Esophagus muscularis mucosa (tissue), 4 donors: ENCODE data around the gene MRTFA. TPM values are rescaled to one million over a fixed set of nuclear protein-coding genes. Genes with fewer than 3 reads are reported as not detected.

ENCODE experiments used
- DNase-seq: peaks from one replicate; pipeline ENCODE4 v3.0.0-alpha.2; 2017; ENCODE audit errors: extremely low spot score
- H3K27ac ChIP-seq, 4 donors: fragments of 200-600 bp; sonication (generic); replicated peaks in 1 of 4; 1 replicate in 3 of 4; 2 replicates in 1 of 4; pipeline ENCODE4 v1.5.1; 2016 to 2019; ENCODE audit warnings: mild to moderate bottlenecking in 1 of 4
- H3K27me3 ChIP-seq, 4 donors: fragments of 200-600 bp; sonication (generic); one replicate each; pipeline versions ENCODE4 v1.5.1 to v1.6.0; 2016 to 2019
- H3K36me3 ChIP-seq, 4 donors: fragments of 200-600 bp; sonication (generic); one replicate each; pipeline ENCODE4 v1.5.1; 2016 to 2019
- H3K4me1 ChIP-seq, 4 donors: fragments of 200-600 bp; sonication (generic); one replicate each; pipeline ENCODE4 v1.5.1; 2016 to 2019
- H3K4me3 ChIP-seq, 4 donors: fragments of 200-600 bp; sonication (generic); 1 replicate in 2 of 4; 2 replicates in 2 of 4; pipeline ENCODE4 v1.5.1; 2016 to 2019; ENCODE audit warnings: mild to moderate bottlenecking in 4 of 4, moderate library complexity in 1 of 4
- H3K9me3 ChIP-seq, 4 donors: fragments of 200-600 bp; sonication (generic); 1 replicate in 3 of 4; 2 replicates in 1 of 4; pipeline ENCODE4 v1.5.1; 2016 to 2019
- EP300 ChIP-seq: sonication (generic); formaldehyde crosslinking; IDR thresholded peaks from one replicate; pipeline ENCODE4 v1.6.1; 2017; ENCODE audit warnings: antibody characterized with exemption
- POLR2A ChIP-seq: fragments of 450-650 bp; IDR thresholded peaks from one replicate; pipeline ENCODE4 v1.6.1; 2017; ENCODE audit warnings: antibody characterized with exemption, moderate library complexity, mild to moderate bottlenecking, low read depth
- POLR2AphosphoS5 ChIP-seq, 2 donors: sonication (generic); formaldehyde crosslinking; IDR thresholded peaks; one replicate each; pipeline ENCODE4 v1.6.1; 2017; ENCODE audit warnings: antibody characterized with exemption in 2 of 2
- WGBS: methylation state at CpG from one replicate; pipeline ENCODE4 v1.1.5; 2018; 5-methylcytosine and 5-hydroxymethylcytosine counted together
- intact Hi-C: fragments of 100-400 bp; cut with DNase I; formaldehyde crosslinking; loops from one replicate; pipeline ENCODE4 v1.15.1; 2023
- total RNA-seq, 4 donors: library from RNA; depleted of rRNA; stranded (reverse); fragments of >200 nt; gene quantifications; one replicate each; pipeline versions ENCODE4 v1.1.0 to v1.2.1, GENCODE V29; 2016
- TF ChIP-seq, protein P1 (sequence below), 3 experiments: fragments of 200-600 bp in 2 of 3; fragments of 450-650 bp in 1 of 3; sonication (generic) in 2 of 3; IDR thresholded peaks; one replicate each; pipeline ENCODE4 v1.5.1; 2017 to 2019; ENCODE audit warnings: antibody characterized with exemption in 3 of 3, mild to moderate bottlenecking in 2 of 3, moderate library complexity in 1 of 3

Gene MRTFA
- total RNA-seq, 4 donors from 2014 or later, result 55.6 to 88.7 (median 73.6) TPM

DNA sequence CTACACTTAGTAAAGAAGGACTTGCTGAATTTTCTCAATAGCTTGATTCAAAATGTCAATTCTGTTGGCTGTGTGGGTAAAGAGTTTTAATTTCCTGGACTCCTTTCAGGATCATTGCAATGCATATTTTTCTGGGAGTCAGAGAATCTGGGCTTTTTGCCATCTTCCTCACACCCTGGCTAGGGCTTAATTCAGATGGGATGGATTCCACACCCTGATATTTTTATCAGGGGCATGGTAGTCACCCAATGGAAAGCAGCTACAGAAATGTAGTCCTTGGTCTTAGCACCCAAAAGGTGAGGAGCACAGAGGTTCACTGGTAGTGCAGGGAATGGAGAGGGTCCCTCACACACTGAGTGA, 186.9 kb downstream of the MRTFA start:
- peaks cover 0 to under 1% (median 0%) of the 10 kb centered on the region in 4 donors for H3K36me3 ChIP-seq
- H3K27ac ChIP-seq, result peak overlapping the region in 1 of 4 donors; percentile 6
- no peaks in the 10 kb centered on the region for H3K9me3 ChIP-seq
- intact Hi-C loops, result no loop called here
- TF ChIP-seq, protein P1, sequence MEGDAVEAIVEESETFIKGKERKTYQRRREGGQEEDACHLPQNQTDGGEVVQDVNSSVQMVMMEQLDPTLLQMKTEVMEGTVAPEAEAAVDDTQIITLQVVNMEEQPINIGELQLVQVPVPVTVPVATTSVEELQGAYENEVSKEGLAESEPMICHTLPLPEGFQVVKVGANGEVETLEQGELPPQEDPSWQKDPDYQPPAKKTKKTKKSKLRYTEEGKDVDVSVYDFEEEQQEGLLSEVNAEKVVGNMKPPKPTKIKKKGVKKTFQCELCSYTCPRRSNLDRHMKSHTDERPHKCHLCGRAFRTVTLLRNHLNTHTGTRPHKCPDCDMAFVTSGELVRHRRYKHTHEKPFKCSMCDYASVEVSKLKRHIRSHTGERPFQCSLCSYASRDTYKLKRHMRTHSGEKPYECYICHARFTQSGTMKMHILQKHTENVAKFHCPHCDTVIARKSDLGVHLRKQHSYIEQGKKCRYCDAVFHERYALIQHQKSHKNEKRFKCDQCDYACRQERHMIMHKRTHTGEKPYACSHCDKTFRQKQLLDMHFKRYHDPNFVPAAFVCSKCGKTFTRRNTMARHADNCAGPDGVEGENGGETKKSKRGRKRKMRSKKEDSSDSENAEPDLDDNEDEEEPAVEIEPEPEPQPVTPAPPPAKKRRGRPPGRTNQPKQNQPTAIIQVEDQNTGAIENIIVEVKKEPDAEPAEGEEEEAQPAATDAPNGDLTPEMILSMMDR (IDR thresholded peaks at IDR 0.05), result no peak
- TF ChIP-seq POLR2AphosphoS5 (IDR thresholded peaks at IDR 0.05), result no peak
- no peak for TF ChIP-seq POLR2A
- no peak for DNase-seq
- H3K27me3 ChIP-seq, result no peaks in the 10 kb centered on the region
- peaks cover 49 to 66% (median 59%) of the 10 kb centered on the region in 4 donors for H3K4me1 ChIP-seq
- no peak overlapping the region for H3K4me3 ChIP-seq

DNA sequence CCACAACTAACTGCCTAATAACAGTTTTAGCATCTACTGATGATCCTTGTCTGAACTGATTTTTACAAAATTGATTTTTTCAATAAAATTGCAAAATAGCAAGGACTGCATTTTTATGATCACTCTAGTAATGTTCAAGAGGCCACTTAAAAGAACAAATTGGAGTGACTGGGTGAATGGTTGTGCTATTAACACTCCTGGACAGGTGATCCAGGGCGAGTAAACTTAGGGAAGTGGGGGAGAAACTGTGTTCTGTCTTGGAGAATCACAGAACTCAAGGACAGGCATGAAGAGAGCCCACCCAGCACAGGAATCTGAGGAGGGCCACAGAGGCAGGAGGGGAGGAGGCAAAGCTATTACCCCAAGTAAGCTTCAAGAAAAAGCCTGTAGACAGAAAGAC, 190.3 kb downstream of the MRTFA start:
- no peak for TF ChIP-seq EP300
- TF ChIP-seq POLR2AphosphoS5 (IDR thresholded peaks at IDR 0.05), result no peak
- no peak for TF ChIP-seq POLR2A
- TF ChIP-seq, protein P1 (IDR thresholded peaks at IDR 0.05), result no peak
- 89% methylated on average over 1 of the region's 1 CpG for WGBS
- Histone ChIP-seq H3K27me3 (no peaks in the 10 kb centered on the region), H3K4me3 (no peak overlapping the region), H3K4me1 (peaks cover 32 to 69% (median 61%) of the 10 kb centered on the region in 4 donors), H3K27ac (no peak overlapping the region), H3K9me3 (no peaks in the 10 kb centered on the region), H3K36me3 (peaks cover 0 to 4% (median 0%) of the 10 kb centered on the region in 4 donors)
- no peak for DNase-seq
- intact Hi-C loops, result no loop called here

DNA sequence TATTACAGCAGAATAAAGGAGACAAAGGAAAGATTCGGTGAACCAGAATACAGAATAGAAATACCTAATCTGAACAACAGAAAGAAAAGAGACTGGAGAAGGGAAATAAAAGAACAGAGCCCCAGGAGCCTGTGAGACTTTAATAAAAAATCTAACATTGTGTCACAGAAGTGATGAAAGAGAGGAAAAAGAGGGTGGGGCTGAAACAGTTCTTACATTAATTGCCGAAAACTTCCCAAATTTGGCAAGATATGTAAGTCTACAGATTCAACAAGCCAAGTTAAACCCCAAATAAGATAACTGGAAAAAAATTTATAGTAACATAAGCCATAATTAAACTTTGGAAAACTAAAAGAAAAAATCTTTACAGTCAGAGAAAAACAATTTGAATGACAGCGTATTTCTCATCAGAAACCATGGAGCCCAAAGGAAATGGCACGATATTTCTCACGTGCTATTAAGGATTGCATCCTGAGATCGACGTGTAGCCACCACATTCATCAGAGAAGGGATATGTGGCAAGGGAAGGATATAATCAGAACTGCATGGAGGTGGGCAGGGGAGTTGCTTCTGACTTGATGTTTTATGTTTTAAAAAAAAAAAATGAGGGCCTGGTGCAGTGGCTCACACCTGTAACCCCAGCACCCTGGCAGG, 192.2 kb downstream of the MRTFA start:
- Histone ChIP-seq H3K36me3 (peaks cover 0 to 4% (median 0%) of the 10 kb centered on the region in 4 donors), H3K4me3 (no peak overlapping the region), H3K27me3 (no peaks in the 10 kb centered on the region), H3K9me3 (no peaks in the 10 kb centered on the region), H3K4me1 (peaks cover 16 to 55% (median 49%) of the 10 kb centered on the region in 4 donors), H3K27ac (peak overlapping the region in 2 of 4 donors; percentile 18 to 53)
- DNase-seq, result no peak
- intact Hi-C loops, result no loop called here
- no peak for TF ChIP-seq POLR2AphosphoS5 (IDR thresholded peaks at IDR 0.05)
- TF ChIP-seq EP300, result no peak
- TF ChIP-seq, protein P1 (IDR thresholded peaks at IDR 0.05), result no peak
- no peak for TF ChIP-seq POLR2A
- WGBS, result 86% methylated on average over 7 of the region's 7 CpGs

DNA sequence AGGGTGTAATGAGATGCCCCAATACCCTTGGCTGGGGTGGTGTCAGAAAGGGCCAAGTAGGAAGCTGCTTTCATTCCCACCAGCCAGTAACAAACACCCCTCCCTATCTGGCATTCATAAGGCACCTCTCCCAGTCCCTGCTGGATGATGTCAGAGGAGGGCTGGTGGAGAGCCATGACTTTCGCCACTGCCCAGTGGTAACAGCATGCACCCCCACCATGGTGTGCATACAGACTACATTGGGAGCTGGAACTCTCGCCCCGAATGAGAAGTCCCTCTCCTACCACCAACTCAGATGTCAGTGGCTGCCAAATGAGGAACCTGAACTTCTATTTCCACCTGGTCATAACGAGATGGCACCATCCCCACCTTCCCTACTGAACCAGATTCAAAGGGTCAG, 192.8 kb downstream of the MRTFA start:
- Histone ChIP-seq H3K36me3 (peaks cover 0 to 4% (median 0%) of the 10 kb centered on the region in 4 donors), H3K27ac (peak overlapping the region in 2 of 4 donors; percentile 18 to 53), H3K9me3 (no peaks in the 10 kb centered on the region), H3K27me3 (no peaks in the 10 kb centered on the region), H3K4me3 (no peak overlapping the region), H3K4me1 (peaks cover 16 to 50% (median 43%) of the 10 kb centered on the region in 4 donors)
- DNase-seq, result no peak
- TF ChIP-seq EP300, result no peak
- no peak for TF ChIP-seq POLR2AphosphoS5 (IDR thresholded peaks at IDR 0.05)
- TF ChIP-seq POLR2A, result no peak
- TF ChIP-seq, protein P1 (IDR thresholded peaks at IDR 0.05), result no peak
- WGBS, result 77% methylated on average over 3 of the region's 4 CpGs
- intact Hi-C loops, result no loop called here
